Peyer's patch (tissue), 4 donors: Measurements from ENCODE around the gene KRTAP3-3. TPM values are rescaled to one million over a fixed set of nuclear protein-coding genes. Genes with fewer than 3 reads are reported as not detected.

Source experiments
- DNase-seq, 3 donors: peaks; one replicate each; pipeline ENCODE4 v3.0.0-alpha.2; 2017 to 2019
- H3K27ac ChIP-seq, 4 donors: fragments of 200-600 bp; sonication (generic); one replicate each; pipeline ENCODE4 v1.5.1; 2016 to 2019
- H3K27me3 ChIP-seq, 2 donors: fragments of 200-600 bp; sonication (generic); one replicate each; pipeline ENCODE4 v1.5.1; 2019
- H3K36me3 ChIP-seq, 3 donors: fragments of 200-600 bp; sonication (generic); one replicate each; pipeline ENCODE4 v1.5.1; 2016 to 2019
- H3K4me1 ChIP-seq, 4 donors: fragments of 200-600 bp; sonication (generic); one replicate each; pipeline ENCODE4 v1.5.1; 2016 to 2019
- H3K4me3 ChIP-seq, 4 donors: fragments of 200-600 bp; sonication (generic); 1 replicate in 3 of 4; 2 replicates in 1 of 4; pipeline ENCODE4 v1.5.1; 2016 to 2019; ENCODE audit warnings: mild to moderate bottlenecking in 1 of 4
- H3K9me3 ChIP-seq, 4 donors: fragments of 200-600 bp; sonication (generic); one replicate each; pipeline ENCODE4 v1.5.1; 2016 to 2019; ENCODE audit warnings: mild to moderate bottlenecking in 1 of 4
- CTCF ChIP-seq, 6 experiments: fragments of 450-650 bp in 4 of 6; fragments of 200-600 bp in 2 of 6; sonication (generic) in 1 of 6; IDR thresholded peaks; one replicate each; pipeline ENCODE4 v1.5.1; 2017 to 2019; ENCODE audit warnings: antibody characterized with exemption in 6 of 6, mild to moderate bottlenecking in 3 of 6, moderate library complexity in 1 of 6
- POLR2A ChIP-seq, 2 donors: fragments of 450-650 bp; IDR thresholded peaks; one replicate each; pipeline ENCODE4 v1.5.1; 2017; ENCODE audit warnings: antibody characterized with exemption in 2 of 2, mild to moderate bottlenecking in 2 of 2, moderate library complexity in 2 of 2
- total RNA-seq, 4 donors: library from RNA; depleted of rRNA; stranded (reverse); fragments of >200 nt; gene quantifications; one replicate each; pipeline ENCODE4 v1.1.0, GENCODE V29; 2016

Gene KRTAP3-3
- total RNA-seq, 4 donors from 2014 or later = not detected

- H3K27ac ChIP-seq = no peak within 1 kb of the TSS
- no peaks in the 10 kb centered on the region for H3K27me3 ChIP-seq
- DNase-seq = no peak
- no peaks in the 10 kb centered on the region for H3K36me3 ChIP-seq
- no peak within 1 kb of the TSS for H3K4me3 ChIP-seq
- no peaks in the 10 kb centered on the region for H3K4me1 ChIP-seq
- TF ChIP-seq CTCF (IDR thresholded peaks at IDR 0.05) (no peak), POLR2A (IDR thresholded peaks at IDR 0.05) (no peak)
- H3K9me3 ChIP-seq = no peaks in the 10 kb centered on the region
Measured at GRCh38 chr17:41026715-41027471, 32.9 kb upstream of the KRTAP3-3 start, which contains the start of gene KRTAP1-5. Gene KRTAP1-5 (minus strand): TSS chr17:41027208. CDS start chr17:41027155, 53 bp downstream.

GRCh38 chr17:41024697-41025096, 30.7 kb upstream of the KRTAP3-3 start:
- TF ChIP-seq POLR2A (IDR thresholded peaks at IDR 0.05) (no peak), CTCF (IDR thresholded peaks at IDR 0.05) (no peak)
- no peak for DNase-seq

GRCh38 chr17:41020336-41020735, 26.4 kb upstream of the KRTAP3-3 start:
- Histone ChIP-seq H3K27ac (no peak overlapping the region), H3K9me3 (no peaks in the 10 kb centered on the region), H3K36me3 (no peaks in the 10 kb centered on the region), H3K27me3 (no peaks in the 10 kb centered on the region), H3K4me3 (no peak overlapping the region), H3K4me1 (no peaks in the 10 kb centered on the region)
- no peak for TF ChIP-seq POLR2A (IDR thresholded peaks at IDR 0.05)
- TF ChIP-seq CTCF (IDR thresholded peaks at IDR 0.05) = no peak
- no peak for DNase-seq

More at GRCh38 chr17:41024697-41025096, 30.7 kb upstream of the KRTAP3-3 start:
- H3K27me3 ChIP-seq = no peaks in the 10 kb centered on the region
- H3K4me1 ChIP-seq = no peaks in the 10 kb centered on the region
- H3K9me3 ChIP-seq = no peaks in the 10 kb centered on the region
- no peaks in the 10 kb centered on the region for H3K36me3 ChIP-seq
- H3K27ac ChIP-seq = no peak overlapping the region
- H3K4me3 ChIP-seq = no peak overlapping the region

GRCh38 chr17:41019415-41019814, 25.5 kb upstream of the KRTAP3-3 start:
- H3K27ac ChIP-seq = no peak overlapping the region
- no peak for DNase-seq
- no peaks in the 10 kb centered on the region for H3K9me3 ChIP-seq
- no peak for TF ChIP-seq CTCF (IDR thresholded peaks at IDR 0.05)
- TF ChIP-seq POLR2A (IDR thresholded peaks at IDR 0.05) = no peak
- H3K4me3 ChIP-seq = no peak overlapping the region
- H3K4me1 ChIP-seq = no peaks in the 10 kb centered on the region
- no peaks in the 10 kb centered on the region for H3K36me3 ChIP-seq
- no peaks in the 10 kb centered on the region for H3K27me3 ChIP-seq

- TF ChIP-seq CTCF (IDR thresholded peaks at IDR 0.05) = no peak
- TF ChIP-seq POLR2A (IDR thresholded peaks at IDR 0.05) = no peak
- Histone ChIP-seq H3K36me3 (no peaks in the 10 kb centered on the region), H3K27ac (no peak overlapping the region), H3K9me3 (no peaks in the 10 kb centered on the region), H3K4me3 (no peak overlapping the region), H3K27me3 (no peaks in the 10 kb centered on the region), H3K4me1 (no peaks in the 10 kb centered on the region)
- no peak for DNase-seq
Measured at GRCh38 chr17:41018541-41018940, 24.6 kb upstream of the KRTAP3-3 start.
